Measurements from ENCODE around the gene LY9. TPM values are rescaled to one million over a fixed set of nuclear protein-coding genes. Genes with fewer than 3 reads are reported as not detected.

LY9 gene, protein sequence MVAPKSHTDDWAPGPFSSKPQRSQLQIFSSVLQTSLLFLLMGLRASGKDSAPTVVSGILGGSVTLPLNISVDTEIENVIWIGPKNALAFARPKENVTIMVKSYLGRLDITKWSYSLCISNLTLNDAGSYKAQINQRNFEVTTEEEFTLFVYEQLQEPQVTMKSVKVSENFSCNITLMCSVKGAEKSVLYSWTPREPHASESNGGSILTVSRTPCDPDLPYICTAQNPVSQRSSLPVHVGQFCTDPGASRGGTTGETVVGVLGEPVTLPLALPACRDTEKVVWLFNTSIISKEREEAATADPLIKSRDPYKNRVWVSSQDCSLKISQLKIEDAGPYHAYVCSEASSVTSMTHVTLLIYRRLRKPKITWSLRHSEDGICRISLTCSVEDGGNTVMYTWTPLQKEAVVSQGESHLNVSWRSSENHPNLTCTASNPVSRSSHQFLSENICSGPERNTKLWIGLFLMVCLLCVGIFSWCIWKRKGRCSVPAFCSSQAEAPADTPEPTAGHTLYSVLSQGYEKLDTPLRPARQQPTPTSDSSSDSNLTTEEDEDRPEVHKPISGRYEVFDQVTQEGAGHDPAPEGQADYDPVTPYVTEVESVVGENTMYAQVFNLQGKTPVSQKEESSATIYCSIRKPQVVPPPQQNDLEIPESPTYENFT
- total RNA-seq, result 0.64 TPM
- long read RNA-seq, partial matches to known transcripts, result 0 of 2 reads
- long read RNA-seq, other reads (novel, unspliced or antisense), result 0 of 2 reads

DNA sequence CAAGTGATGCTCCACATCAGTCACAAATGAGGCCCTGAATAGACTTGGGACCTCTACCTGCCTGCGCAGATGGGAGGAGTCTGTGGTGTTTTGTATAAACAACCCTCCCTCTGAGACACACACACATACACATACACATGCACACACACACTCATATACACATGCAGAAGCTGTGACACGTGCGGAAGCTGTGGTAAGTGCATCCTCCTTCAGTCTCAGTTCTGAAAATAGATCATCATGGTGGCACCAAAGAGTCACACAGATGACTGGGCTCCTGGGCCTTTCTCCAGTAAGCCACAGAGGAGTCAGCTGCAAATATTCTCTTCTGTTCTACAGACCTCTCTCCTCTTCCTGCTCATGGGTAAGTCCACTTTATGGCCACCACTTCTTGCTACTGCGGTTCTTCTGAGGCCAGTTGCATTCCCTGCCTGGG, at the start of gene LY9:
LY9 (plus strand) TSS at position 224 of the 433 bp plus-strand sequence; CDS start at position 238, 14 bp downstream.
- DNase-seq (ENCODE audit: low spot score), result no peak

GRCh38 chr1:160746836-160747500, 49.0 kb upstream of the LY9 start:
- DNase-seq (ENCODE audit: low spot score), result no peak

- DNase-seq (ENCODE audit: low spot score), result no peak
These were observed 48.3 kb upstream of the LY9 start for GRCh38 chr1:160747717-160748116.

- no peak for DNase-seq (ENCODE audit: low spot score)
These were observed 47.6 kb upstream of the LY9 start for GRCh38 chr1:160748181-160748877.

DNA sequence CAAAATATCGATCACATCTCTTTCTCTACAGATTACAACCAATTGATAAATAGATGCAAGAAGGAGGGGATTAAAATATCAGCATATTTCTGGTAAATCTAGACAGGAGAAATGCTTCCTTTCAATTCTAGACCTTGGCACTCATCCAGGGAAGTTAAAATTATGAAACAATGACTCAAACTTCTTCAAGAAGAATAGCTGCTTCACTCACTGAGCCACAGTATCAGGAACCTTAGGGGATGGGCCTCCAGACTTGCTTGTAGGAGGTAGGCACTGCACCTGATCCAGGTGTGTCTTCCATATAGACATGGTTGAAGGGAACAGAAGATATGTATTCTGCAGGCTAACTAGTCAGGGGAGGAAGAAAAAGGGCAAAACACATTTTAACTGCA, 47.1 kb upstream of the LY9 start:
- DNase-seq (ENCODE audit: low spot score), result no peak

DNA sequence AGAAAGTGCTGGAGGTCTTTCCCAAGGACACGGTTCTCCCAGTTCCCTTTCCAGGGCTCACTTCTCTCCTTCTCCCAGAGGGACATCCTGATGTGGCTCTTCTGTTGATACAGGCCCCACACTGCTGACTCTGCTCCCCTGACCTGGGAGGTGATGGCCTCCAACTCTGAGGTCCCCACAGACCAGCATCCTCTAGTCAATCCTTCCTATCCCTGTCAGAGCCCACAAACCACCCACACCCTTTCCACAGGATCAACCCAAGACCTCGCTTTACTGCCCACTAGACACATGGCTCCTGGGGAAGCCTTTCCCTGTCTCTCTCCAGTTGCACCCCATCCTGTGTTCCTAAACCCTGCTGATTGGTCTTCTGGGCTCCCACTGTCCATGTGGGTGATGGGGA, 45.4 kb upstream of the LY9 start:
- no peak for DNase-seq (ENCODE audit: low spot score)

- DNase-seq (ENCODE audit: low spot score), result no peak
These were observed 43.6 kb upstream of the LY9 start for GRCh38 chr1:160752406-160752805.

- DNase-seq (ENCODE audit: low spot score), result no peak
These were observed 43.0 kb upstream of the LY9 start for GRCh38 chr1:160752924-160753323.

GRCh38 chr1:160753594-160753993, 42.4 kb upstream of the LY9 start:
- no peak for DNase-seq (ENCODE audit: low spot score)

DNA sequence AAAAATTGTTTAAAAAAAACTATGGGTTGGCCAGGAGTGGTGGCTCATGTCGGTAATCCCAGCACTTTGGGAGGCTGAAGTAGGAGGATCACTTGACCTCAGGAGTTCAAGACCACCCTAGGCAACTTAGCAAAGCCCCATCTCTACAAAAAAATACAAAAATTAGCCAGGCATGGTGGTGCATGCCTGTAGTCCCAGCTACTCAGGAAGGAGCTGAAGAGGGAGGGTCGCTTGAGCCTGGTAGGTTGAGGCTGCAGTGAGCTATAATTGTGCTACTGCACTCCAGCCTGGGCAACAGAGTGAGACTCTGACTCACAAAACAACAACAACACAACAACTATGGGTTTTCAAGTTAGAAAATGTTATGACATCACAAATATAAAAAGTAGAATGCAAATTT, 40.5 kb upstream of the LY9 start:
- no peak for DNase-seq (ENCODE audit: low spot score)

- DNase-seq (ENCODE audit: low spot score), result no peak
These were observed 39.8 kb upstream of the LY9 start for GRCh38 chr1:160755911-160756848.

DNA sequence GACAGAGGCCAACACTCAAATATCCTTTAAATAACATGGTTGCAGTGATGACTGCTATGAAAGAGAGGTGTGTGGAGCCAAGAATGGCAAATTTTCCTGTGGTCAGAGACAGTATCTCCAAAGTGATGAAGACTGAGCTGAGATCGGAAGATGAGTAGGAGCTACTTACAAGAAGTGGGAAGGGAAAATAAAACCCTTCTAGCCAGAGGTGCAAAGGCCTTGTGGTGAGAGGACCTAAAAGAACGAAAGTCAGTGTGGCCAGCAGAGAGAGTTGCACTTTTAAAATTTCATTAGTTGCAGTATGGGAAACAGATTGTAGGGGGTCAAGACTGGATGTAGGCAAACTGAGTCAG, 39.1 kb upstream of the LY9 start:
- DNase-seq (ENCODE audit: low spot score), result no peak

DNA sequence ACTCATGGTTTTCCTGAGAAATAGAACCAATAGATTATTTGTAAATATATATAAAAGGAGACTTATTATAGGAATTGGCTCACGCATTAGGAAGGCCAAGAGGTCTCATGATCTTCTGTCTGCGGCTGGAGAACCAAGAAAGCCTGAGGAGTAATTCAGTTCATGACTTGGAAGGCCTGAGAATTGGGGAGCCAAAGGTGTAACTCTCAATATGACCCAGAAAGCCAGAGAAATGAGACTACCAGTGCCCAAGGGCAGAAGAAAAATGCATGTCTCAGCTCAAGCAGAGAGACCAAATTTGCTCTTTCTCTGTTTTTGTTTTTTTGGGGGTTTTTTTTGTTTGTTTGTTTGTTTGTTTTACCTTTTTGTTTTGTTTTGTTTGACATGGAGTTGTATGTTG, 37.5 kb upstream of the LY9 start:
- no peak for DNase-seq (ENCODE audit: low spot score)

DNA sequence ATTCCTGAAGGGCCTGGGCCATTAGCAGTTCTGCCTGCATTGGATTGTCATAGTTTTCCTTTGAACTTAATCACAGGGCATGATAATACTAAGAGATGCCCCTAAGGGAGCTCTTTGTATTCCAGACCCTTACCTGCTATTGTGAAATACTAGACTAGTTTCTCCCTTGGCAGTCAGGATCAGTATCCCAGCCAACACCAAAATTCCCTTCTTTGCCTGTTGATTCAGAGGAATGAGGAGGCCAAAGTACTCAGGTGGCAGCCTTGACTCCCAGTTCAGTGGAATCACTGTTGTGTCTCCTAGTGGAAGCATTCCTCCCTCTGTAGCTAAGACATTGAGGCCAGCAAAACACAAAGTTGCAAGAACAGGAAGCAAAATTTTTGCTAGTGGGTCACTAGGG, 36.2 kb upstream of the LY9 start:
- DNase-seq (ENCODE audit: low spot score), result no peak

GRCh38 chr1:160761046-160761445, 34.9 kb upstream of the LY9 start:
- no peak for DNase-seq (ENCODE audit: low spot score)

- DNase-seq (ENCODE audit: low spot score), result no peak
These were observed 34.1 kb upstream of the LY9 start for GRCh38 chr1:160761886-160762285.

DNA sequence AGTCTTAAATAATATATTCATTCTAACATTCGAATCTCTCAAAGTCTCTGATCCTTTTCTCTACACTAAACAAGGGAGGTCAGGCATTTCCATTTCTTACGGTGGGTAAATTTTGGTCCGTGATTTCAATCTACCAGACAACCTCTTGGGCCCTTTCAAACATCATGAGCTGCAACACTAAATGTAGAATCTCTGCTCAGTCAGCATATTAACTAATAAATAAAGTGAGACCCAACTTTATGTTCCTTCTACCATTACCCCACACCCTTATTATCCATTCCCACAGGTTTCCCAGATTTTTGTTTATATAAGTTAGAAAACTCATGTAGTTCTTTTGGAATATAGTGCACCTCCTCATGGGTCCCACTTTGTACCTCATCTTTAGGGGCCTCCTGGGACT, 32.0 kb upstream of the LY9 start:
- DNase-seq (ENCODE audit: low spot score), result no peak

GRCh38 chr1:160767395-160768294, 28.3 kb upstream of the LY9 start:
- no peak for DNase-seq (ENCODE audit: low spot score)

- no peak for DNase-seq (ENCODE audit: low spot score)
These were observed 27.7 kb upstream of the LY9 start for GRCh38 chr1:160768295-160768657.

- no peak for DNase-seq (ENCODE audit: low spot score)
These were observed 23.6 kb upstream of the LY9 start for GRCh38 chr1:160772331-160772730.
